Measurements from ENCODE around the gene PPP4R4.
"Not testable (repeated sequence)": the region's sequence is repeated elsewhere in the genome, so short reads cannot be mapped to it uniquely, and the experiment has no call there.

The PPP4R4 gene

GRCh38 chr14:94180655-94181271 is 6.6 kb downstream of the PPP4R4 start:
- DNase-seq (ENCODE audit: low read depth in 2 of 2) = no peak

GRCh38 chr14:94181835-94182234 is 7.7 kb downstream of the PPP4R4 start:
- no peak for DNase-seq (ENCODE audit: low read depth in 2 of 2)

GRCh38 chr14:94192536-94192935 is 18.4 kb downstream of the PPP4R4 start:
- DNase-seq (ENCODE audit: low read depth in 2 of 2) = no peak

- no peak for DNase-seq (ENCODE audit: low read depth in 2 of 2)
Measured at GRCh38 chr14:94193776-94194175, 19.7 kb downstream of the PPP4R4 start.

- no peak for DNase-seq (ENCODE audit: low read depth in 2 of 2)
Measured at GRCh38 chr14:94196057-94196456, 21.9 kb downstream of the PPP4R4 start.

GRCh38 chr14:94203473-94204210 is 29.5 kb downstream of the PPP4R4 start:
- DNase-seq (ENCODE audit: low read depth in 2 of 2) = no peak

GRCh38 chr14:94213021-94213420 is 38.9 kb downstream of the PPP4R4 start:
- DNase-seq (ENCODE audit: low read depth in 2 of 2) = no peak

- DNase-seq (ENCODE audit: low read depth in 2 of 2) = no peak
Measured at GRCh38 chr14:94213741-94214140, 39.6 kb downstream of the PPP4R4 start.

GRCh38 chr14:94217116-94217515 is 43.0 kb downstream of the PPP4R4 start:
- DNase-seq (ENCODE audit: low read depth in 2 of 2) = no peak

GRCh38 chr14:94218198-94218886 is 44.2 kb downstream of the PPP4R4 start:
- DNase-seq (ENCODE audit: low read depth in 2 of 2) = not testable (repeated sequence)

- no peak for DNase-seq (ENCODE audit: low read depth in 2 of 2)
Measured at GRCh38 chr14:94224040-94224439, 49.9 kb downstream of the PPP4R4 start.

- no peak for DNase-seq (ENCODE audit: low read depth in 2 of 2)
Measured at GRCh38 chr14:94225460-94226378, 51.6 kb downstream of the PPP4R4 start.

- no peak for DNase-seq (ENCODE audit: low read depth in 2 of 2)
Measured at GRCh38 chr14:94227029-94227428, 52.9 kb downstream of the PPP4R4 start.

GRCh38 chr14:94237046-94237445 is 62.9 kb downstream of the PPP4R4 start:
- no peak for DNase-seq (ENCODE audit: low read depth in 2 of 2)

- DNase-seq (ENCODE audit: low read depth in 2 of 2) = no peak
Measured at GRCh38 chr14:94237983-94238382, 63.9 kb downstream of the PPP4R4 start.

GRCh38 chr14:94239406-94239805 is 65.3 kb downstream of the PPP4R4 start:
- no peak for DNase-seq (ENCODE audit: low read depth in 2 of 2)

GRCh38 chr14:94244182-94244581 is 70.1 kb downstream of the PPP4R4 start:
- DNase-seq (ENCODE audit: low read depth in 2 of 2) = no peak

- not testable (repeated sequence) for DNase-seq (ENCODE audit: low read depth in 2 of 2)
Measured at GRCh38 chr14:94264195-94264594, 90.1 kb downstream of the PPP4R4 start.

- no peak for DNase-seq (ENCODE audit: low read depth in 2 of 2)
Measured at GRCh38 chr14:94267352-94267751, 93.2 kb downstream of the PPP4R4 start.

- not testable (repeated sequence) for DNase-seq (ENCODE audit: low read depth in 2 of 2)
Measured at GRCh38 chr14:94268582-94268981, 94.5 kb downstream of the PPP4R4 start.

- DNase-seq (ENCODE audit: low read depth in 2 of 2) = no peak
Measured at GRCh38 chr14:94269156-94269555, 95.0 kb downstream of the PPP4R4 start.
